HPDE6-E6E7 (cell line): ENCODE data around the gene CLDN16.

Experiments
- DNase-seq: peaks from one replicate; pipeline ENCODE4 v3.0.0; 2011; ENCODE audit warnings: missing footprints; ENCODE audit errors: extremely low spot score

The CLDN16 gene

GRCh38 chr3:190387578-190388213 lies at the start of gene CLDN16:
Gene CLDN16, plus strand, starts transcription at chr3:190388163. Its CDS starts 167 bp downstream, at chr3:190388330.
- DNase-seq, result no peak

- no peak for DNase-seq
Measured at GRCh38 chr3:190338717-190339116, 49.2 kb upstream of the CLDN16 start.

GRCh38 chr3:190339130-190339529 lies 48.8 kb upstream of the CLDN16 start:
- DNase-seq, result no peak

GRCh38 chr3:190340071-190340470 lies 47.9 kb upstream of the CLDN16 start:
- DNase-seq, result no peak

GRCh38 chr3:190345027-190345821 lies 42.7 kb upstream of the CLDN16 start:
- DNase-seq, result no peak

GRCh38 chr3:190345878-190346277 lies 42.1 kb upstream of the CLDN16 start:
- DNase-seq, result no peak

GRCh38 chr3:190346541-190346940 lies 41.4 kb upstream of the CLDN16 start:
- DNase-seq, result no peak

- DNase-seq, result no peak
Measured at GRCh38 chr3:190352861-190353457, 35.0 kb upstream of the CLDN16 start.

GRCh38 chr3:190356246-190356645 lies 31.7 kb upstream of the CLDN16 start:
- DNase-seq, result no peak

GRCh38 chr3:190357468-190357867 lies 30.5 kb upstream of the CLDN16 start:
- no peak for DNase-seq

GRCh38 chr3:190359813-190360212 lies 28.1 kb upstream of the CLDN16 start:
- no peak for DNase-seq

- no peak for DNase-seq
Measured at GRCh38 chr3:190360228-190360627, 27.7 kb upstream of the CLDN16 start.

- DNase-seq, result no peak
Measured at GRCh38 chr3:190361791-190362190, 26.2 kb upstream of the CLDN16 start.

GRCh38 chr3:190362258-190362657 lies 25.7 kb upstream of the CLDN16 start:
- DNase-seq, result no peak

GRCh38 chr3:190366133-190366532 lies 21.8 kb upstream of the CLDN16 start:
- DNase-seq, result no peak

GRCh38 chr3:190368881-190369280 lies 19.1 kb upstream of the CLDN16 start:
- no peak for DNase-seq

GRCh38 chr3:190369668-190370295 lies 18.2 kb upstream of the CLDN16 start:
- peak; percentile 34 for DNase-seq

- no peak for DNase-seq
Measured at GRCh38 chr3:190370369-190370768, 17.6 kb upstream of the CLDN16 start.

- peak; percentile 20 for DNase-seq
Measured at GRCh38 chr3:190371152-190371551, 16.8 kb upstream of the CLDN16 start.

- no peak for DNase-seq
Measured at GRCh38 chr3:190375246-190375645, 12.7 kb upstream of the CLDN16 start.

- no peak for DNase-seq
Measured at GRCh38 chr3:190375671-190376070, 12.3 kb upstream of the CLDN16 start.

GRCh38 chr3:190378240-190378891 lies 9.6 kb upstream of the CLDN16 start:
- no peak for DNase-seq
